ENCODE measurements around the gene TENM4.

- peak in 5 of 6 experiments; percentile 42 to 68 (median 58) for TF ChIP-seq CTCF (IDR thresholded peaks at IDR 0.05)
- TF ChIP-seq POLR2A (IDR thresholded peaks at IDR 0.05): no peak
These were observed 725.1 kb downstream of the TENM4 start for GRCh38 chr11:78715639-78716311.
